Measurements from ENCODE around the gene MZT2A. TPM values are rescaled to one million over a fixed set of nuclear protein-coding genes. Genes with fewer than 3 reads are reported as not detected.
"Not testable (repeated sequence)": the region's sequence is repeated elsewhere in the genome, so short reads cannot be mapped to it uniquely, and the experiment has no call there.

Gene MZT2A
- total RNA-seq, 1 experiment from 2014 or later = 93.8 TPM

DNA sequence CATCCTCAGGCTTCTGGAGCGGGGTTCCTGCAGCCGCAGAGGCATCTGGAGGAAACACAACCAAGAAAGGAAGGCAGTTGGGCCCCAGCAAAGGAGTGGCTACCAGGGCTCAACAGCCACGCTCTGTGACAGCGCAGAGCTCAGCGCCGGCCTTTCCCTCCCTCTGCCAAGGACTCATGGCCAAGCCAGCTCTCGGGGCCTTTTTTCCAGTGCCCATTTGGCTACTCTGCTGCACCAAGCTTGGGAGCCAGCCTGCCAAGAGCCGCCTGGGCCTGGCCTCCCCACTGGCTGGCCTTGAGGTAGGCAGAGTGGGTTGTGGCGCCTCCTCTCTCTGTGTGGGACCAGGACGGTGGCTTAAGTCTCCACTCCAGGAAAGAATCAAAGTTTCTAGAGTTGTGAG, 28.3 kb upstream of the MZT2A start:
- no peak for DNase-seq (ENCODE audit: low read depth)

DNA sequence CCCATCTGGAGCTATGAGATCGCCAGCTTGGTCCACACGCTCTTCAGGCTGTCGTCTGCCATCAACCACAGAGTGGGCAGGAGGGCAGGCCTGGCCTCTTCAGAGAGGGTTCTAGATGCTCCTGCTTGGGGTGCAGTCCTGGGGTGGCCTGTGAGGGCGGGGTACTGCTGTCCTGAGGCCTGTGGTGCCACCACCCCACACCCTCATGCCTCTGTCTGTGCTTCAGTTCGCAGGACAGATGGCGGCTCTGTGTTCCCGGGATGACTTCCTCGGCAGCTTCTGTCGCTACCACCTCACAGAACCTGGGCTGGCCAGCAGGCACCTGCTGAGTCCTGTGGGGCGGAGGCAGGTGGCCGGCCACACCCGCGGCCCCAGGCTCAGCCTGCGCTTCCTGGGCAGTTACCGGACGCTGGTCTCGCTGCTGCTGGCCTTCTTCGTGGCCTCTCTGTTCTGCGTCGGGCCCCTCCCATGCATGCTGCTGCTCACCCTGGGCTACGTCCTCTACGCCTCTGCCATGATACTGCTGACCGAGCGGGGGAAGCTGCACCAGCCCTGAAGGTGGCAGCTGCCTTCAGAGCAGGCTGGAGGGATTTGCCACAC, 27.8 kb upstream of the MZT2A start:
- DNase-seq (ENCODE audit: low read depth) = not testable (repeated sequence)

DNA sequence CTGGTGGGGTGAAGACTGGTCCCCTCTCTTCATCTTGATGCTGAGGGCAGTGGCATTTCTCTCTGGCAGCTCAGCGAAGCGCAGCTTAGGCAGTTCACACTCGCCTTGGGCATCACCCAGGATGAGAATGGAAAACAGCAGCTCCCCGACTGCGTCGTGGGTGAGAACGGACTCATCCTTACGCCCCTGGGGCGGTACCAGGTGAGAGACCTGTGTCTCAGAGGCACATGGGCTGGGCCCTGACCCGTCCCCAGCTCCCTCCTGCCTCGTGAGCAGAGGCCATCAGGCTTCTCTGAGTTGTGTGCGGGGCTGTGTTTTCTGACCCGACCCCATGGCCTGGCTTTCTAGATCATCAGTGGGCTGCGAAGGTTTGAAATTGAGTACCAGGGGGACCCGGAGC, 27.3 kb upstream of the MZT2A start:
- no peak for DNase-seq (ENCODE audit: low read depth)

DNA sequence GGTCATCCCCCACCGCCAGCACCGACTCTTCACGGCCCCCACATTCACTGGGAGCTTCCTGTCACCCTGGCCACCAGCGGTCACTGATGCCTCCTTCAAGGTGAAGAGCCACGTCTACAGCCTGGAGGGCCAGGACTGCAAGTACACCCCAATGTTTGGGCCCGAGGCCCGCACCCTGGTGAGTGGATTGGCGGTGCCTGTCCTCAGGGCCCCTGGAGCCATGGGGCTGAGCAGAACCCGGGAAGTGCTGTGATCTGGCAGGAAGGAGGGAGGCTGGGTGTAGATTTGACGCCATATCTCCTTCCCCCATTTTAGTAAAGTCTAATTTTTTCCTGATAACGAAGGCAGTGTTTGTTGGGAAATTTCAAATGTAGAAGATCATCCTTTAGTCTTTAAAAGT, 26.3 kb upstream of the MZT2A start:
- DNase-seq (ENCODE audit: low read depth) = not testable (repeated sequence)

DNA sequence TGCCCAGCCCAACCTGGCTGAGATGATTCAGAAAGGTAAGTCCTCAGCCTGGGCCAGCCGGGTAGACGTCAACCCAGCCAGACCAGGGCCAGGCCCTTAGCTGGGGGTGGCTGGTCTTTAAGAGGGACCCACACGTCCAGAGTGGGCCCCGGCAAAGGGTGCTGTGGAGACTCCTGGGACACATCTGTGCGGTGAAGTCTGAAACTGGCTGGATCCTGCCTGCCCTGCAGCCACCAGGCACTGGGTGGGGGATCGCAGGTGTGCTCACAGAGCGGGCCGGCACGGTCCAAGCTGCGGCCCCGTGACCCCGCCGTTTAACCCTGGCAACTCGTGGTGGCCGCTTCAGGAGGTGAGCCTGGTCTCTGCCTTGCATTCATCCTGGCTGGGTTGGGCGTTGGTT, 25.7 kb upstream of the MZT2A start:
- not testable (repeated sequence) for DNase-seq (ENCODE audit: low read depth)

DNA sequence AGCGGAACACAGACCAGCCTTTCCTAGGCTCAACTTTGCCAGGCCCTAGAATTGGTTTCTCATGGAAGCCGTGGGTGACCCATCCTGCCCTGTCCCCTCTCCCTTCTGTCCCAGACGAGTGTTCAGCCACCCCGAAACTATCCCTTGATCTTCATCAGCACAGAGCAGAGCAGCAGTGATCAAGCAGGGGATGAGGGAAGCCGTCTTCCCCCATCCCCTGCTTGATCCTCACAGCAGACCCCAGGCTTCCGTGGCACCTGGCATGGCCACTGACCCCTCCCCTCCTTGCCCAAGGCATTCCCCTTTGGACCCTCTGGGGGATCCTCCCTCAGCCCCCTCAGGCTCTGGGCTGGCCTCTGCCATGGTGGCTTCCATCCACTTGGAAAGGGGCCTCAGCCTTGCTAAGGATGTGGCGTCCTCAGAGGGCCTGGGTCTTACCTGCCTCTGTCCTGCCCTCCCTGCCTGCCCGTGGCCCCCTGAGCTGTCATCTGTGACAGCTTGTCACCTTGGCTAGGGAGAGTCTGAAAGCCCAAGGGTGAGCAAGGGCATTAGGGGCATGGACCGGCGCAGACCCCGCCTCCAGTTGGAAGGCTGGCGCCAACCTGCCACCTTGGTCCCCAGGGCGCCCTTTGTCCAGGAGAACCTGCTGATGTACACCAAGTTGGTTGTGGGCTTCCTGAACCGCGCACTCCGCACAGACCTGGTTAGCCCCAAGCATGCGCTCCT, 25.1 kb upstream of the MZT2A start:
- DNase-seq (ENCODE audit: low read depth) = no peak

DNA sequence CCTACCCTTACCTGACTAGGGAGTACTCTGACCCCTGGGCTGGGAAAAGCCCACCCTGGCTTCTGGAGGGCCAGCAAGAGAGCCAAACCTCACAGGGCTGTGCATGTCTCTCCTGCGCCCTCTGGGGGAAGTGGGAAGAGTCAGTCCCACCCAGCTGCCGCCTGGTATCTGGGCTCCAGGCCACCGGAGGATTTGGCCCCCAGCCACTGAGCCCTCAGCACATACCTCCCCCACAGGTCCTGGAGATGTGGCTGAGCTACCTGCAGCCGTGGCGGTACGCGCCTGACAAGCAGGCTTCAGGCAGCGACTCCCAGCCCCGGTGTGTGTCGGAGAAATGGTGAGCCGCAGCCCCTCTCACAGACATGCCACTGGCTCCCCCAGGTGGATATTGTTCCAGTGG, 24.4 kb upstream of the MZT2A start:
- not testable (repeated sequence) for DNase-seq (ENCODE audit: low read depth)

DNA sequence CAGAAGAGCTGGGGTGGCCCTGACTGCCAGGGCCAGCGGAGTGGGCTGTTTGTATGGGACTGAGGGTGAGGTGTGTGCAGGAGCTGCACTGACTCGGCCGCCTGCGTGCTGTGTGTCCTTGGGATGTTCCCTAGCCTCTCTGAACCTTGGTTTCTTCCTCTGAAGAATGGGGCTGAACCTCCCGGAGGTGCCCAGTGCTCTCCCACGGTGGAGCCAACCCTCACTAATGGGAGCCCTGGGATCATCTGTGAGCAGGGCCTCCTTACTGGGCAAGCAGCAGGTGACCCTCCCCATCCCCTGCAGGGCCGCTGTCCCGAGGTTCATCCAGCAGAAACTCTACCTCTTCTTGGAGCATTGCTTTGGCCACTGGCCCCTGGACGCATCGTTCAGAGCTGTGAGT, 23.8 kb upstream of the MZT2A start:
- no peak for DNase-seq (ENCODE audit: low read depth)

DNA sequence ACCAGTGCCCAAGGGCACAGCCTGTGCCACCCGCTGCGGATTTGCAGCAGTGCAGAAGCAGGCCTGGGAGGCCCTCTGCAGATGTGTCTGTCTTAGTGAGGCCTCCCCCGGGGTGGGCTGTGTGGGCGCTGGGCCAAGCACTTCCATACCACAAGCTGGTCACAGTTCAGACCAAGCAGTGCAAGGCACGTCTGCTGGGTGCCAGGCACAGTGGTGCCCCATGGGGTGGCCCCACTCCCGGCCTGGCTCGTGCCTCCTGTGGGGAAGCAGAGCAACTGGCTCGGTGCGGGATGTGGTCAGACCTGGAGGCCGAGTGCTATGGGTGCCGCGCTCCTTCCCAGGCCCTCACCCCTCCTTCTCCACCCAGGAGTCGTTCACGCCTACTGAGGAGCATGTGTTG, 23.0 kb upstream of the MZT2A start:
- not testable (repeated sequence) for DNase-seq (ENCODE audit: low read depth)

DNA sequence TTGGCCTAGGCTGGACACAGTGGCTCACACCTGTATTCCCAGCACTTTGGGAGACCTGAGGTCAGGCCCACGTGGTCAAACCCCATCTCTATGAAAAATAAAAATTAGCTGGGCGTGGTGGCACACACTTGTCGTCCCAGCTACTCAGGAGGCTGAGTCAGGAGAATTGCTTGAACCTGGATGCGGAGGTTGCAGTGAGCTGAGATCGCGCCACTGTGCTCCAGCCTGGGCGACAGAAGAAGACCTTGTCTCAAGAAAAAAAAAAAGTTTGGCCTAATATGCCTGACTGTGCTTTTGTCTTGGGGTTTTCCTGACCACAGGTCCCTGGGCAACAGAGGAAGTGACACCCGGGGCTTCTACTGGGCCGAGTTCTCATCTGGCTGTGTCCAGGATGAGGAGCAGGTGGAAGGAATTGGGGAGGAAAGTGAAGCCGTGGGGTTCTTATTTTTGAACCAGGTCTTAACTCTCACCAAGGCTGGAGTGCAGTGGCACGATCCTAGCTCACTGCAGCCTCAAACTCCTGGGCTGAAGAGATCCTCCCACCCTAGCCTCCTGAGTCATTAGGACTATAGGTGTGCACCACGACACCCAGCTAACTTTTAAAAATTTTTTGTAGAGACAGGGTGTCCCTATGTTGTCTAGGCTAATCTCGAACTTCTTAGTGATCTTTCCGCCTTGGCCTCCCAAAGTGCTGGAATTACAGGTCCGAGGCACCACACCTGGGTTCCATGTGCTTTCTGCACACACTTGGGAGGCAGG, 22.4 kb upstream of the MZT2A start:
- DNase-seq (ENCODE audit: low read depth) = not testable (repeated sequence)

DNA sequence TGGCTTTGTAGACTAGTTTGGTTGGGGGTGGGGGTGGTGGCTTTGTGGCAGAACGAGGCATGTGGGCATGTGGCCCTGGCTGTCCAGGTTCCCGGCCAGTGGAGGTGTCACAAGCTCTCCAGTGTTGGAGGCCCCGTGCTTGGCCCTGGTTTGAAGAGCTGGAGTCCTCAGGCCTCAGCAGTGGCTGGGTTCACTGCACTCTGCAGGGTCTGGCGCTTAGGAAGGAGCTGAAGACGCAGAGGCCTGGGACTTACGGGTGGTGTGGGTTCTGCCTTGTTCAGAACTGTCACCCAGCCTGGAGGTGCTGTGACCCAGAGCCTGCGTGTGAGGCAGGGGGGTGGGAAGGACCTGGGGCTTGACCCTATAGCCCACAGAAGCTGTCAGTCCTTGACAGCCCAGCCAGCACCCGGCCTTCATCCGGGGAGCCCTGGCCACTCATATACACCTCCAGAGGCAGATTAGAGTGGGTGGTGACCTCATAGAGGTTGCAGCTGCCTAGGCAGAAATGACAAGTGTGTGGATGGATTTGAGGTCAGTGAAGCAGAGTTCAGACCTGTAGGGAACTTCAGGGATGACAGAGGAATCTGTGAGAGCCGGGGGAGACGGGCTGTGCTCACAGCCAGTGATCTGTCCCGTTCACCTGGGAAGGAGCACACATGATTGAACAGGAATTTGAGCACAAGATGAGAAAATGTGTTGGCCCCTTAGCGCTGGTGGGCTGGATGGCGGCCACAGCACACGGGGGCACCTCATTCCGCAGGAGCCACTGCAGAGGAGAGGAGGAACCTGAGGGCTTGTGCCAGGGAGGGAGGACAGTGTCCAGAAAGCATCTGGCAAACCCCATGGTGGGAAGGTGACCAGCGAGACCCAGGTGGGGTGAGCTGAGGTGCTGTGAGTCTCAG, 20.0 kb upstream of the MZT2A start:
- DNase-seq (ENCODE audit: low read depth) = not testable (repeated sequence)

DNA sequence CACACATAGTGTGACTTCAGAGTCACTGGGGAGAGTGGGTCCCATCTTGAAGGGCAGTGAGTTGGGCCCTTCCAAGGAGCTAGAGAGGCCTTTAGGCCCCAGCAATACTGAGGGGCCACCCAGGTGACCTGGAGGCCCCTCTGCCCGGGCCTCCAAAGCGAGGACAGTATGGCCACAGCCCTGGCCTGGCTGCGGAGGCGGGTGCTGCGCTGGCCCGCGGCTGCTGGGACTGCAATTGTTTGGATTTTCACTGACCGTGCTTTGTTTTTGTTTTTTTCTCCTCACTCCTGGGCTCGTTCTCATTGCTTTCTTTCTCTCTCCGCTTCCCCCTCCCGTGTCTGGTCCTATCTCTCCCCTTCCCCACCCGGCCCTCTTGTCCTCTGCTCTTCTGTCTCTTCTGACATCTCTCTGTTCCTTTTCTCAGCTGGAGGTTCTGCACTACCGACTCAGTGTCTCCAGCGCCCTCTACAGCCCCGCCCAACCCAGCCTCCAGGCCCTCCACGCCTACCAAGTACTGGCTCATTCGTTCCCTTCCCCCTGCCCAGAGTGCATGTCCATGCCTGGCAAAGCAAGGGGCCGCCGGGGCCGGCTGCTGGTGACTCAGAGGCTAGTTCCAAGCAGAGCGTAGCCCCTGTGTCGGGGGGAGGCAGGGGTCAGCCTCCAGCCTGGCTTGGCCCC, 19.2 kb upstream of the MZT2A start:
- DNase-seq (ENCODE audit: low read depth) = not testable (repeated sequence)

DNA sequence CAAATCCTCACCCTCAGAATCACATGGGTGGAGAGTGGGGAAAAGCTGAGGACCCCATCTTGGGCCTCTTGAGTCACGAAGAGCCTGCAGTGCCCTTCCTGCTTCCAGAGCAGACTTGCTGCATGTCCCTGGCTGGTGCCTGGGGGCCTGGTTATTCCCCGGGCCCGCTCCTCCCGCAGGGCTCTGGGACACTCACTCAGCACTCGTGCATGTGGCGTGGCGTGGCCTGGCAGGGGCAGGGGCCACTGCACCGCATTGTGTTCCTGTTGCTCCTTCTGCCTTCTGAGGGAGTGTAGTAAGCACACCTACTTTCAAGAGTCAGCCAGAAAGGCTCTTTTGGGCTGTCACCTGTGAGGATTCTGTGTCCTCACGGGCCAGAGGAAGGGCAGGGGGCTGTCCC, 17.4 kb upstream of the MZT2A start:
- DNase-seq (ENCODE audit: low read depth) = no peak

DNA sequence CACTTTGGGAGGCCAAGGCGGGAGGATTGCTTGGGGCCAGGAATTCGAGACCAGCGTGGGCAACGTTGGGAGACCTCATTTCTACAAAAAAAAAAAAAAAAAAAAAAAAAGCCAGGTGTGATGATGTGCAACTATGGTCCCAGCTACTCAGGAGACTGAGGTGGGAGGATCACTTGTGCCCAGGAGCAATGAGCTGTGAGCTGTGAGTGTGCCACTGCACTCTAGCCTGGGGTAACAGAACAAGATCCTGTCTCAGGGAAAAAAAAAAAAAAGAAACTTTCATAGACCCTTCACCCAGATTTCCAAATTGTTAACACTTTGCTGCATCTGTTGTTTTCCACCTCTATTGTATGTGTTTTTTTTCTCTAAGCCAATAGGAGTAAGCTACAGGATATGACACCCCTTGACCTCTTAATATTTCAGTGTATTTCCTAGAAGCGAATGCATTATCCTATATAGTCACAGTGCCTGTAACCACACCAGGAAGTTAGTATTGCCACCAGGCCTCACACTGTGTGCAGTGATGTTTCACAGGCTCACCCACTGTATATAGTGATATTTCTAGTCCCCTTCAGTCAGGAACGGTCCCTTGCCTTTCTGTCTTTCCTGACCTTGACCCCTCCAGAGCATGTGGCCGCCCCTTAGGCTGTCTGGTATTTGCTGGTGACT, 12.0 kb upstream of the MZT2A start:
- DNase-seq (ENCODE audit: low read depth) = not testable (repeated sequence)

DNA sequence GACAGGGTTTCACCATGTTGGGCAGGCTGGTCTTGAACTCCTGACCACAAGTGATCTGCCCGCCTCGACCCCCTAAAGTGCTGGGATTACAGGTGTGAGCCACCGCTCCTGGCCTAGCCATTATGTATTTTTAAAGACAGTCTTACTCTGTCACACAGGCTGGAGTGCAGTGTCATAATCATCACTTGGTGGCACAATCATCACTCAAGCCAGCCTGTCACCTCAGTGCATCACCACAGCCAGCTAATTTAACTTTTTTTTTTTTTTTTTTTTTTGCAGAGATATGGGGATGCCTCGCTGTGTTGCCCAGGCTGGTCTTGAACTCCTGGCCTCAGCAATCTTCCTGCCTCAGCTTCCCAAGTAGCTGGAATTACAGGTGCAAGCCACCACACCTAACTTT, 11.4 kb upstream of the MZT2A start:
- DNase-seq (ENCODE audit: low read depth) = not testable (repeated sequence)

DNA sequence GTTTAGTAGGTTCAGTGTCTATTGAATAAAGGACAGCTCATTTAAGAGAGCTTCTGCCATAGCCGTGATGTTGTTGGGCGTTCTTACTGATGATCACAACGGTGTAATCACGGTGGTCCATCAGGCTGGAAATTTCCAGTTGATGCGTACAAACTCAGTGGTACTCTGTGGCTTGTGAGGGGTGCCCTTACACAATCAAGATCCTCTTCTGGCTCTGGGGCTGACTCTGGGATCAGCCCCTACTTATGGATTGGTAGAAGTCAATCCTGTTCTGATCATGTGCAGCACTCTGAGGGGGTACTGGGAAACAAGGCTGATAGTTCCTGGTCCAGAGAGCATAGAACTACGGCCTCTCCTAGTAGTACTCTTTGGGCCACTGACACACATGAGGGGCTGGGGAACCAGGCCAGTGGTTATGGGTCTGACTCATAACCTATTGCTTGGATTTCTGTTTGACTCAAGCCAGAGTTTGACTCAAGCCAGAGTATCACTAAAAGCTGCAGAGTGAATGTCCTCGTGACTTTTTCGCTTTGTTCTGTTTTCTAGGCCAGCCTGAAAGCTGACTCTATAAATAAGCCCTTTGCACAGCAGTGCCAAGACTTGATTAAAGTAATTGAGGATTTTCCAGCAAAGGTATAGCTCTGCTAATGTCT, 6.2 kb upstream of the MZT2A start:
- peak; percentile 56 for DNase-seq (ENCODE audit: low read depth)

DNA sequence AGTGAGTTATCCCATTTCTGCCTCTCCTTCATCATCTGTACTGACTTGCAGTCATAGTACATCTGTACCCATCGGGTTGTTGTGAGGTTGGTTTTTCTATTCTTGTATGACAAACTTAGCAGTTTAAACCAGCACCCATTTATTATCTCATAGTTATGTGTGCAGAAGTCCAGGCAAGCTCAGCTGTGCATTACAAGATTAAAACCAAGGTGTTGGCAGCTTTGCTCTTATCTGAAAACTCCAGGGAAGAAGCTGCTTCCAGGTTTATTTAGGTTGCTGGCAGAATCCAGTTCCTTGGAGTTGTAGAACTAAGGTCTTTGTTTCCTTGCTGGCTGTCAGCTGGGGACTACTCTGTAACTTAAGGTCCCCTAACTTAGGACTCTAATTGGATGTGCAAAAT, 3.3 kb upstream of the MZT2A start:
- not testable (repeated sequence) for DNase-seq (ENCODE audit: low read depth)

DNA sequence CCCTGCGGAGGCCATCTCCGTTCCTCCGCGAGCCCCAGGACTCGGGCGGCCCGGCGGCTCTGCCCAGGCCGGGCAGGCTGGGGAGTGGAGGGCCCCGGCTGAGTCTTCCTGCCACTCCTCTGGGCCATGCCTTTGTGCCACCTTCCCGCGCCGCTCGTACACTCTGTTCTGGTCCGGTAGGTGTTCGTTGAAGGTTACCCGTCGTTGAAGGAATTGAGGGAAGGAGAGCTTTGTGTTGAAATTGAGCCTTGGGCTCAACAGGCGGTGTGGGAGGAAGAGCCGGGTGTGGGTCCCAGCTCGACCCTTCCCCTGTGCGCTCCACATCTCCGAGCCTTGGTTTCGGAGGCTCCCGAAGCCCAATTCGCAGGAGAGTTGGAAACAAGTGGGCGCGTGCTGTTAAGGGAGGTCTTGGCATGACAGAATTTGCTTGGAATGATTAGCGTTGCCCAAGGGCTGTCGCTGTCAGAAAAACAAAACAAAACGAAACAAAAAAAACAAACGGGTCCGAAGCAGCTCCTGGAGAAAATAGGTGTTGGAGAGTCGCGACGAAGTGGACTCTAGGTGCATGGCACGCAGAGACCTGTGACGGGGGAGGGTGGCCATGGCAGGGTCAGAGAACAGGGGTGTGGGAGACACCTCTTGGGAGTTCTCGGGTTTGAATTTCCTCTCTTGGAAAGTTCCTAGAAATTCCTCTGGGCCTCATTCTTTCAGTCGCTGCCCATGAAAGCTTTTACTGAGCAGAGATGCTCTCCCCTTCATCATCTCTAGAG, 1.2 kb upstream of the MZT2A start:
- peak; percentile 13 for DNase-seq (ENCODE audit: low read depth)
